HepG2 (cell line): ENCODE measurements around the gene MTMR1. TPM values are rescaled to one million over a fixed set of nuclear protein-coding genes. Genes with fewer than 3 reads are reported as not detected.

Experiments used
- NFE2 ChIP-seq: sonication (generic); formaldehyde crosslinking; IDR thresholded peaks from 2 replicates; pipeline ENCODE4 v1.4.0; 2020; ENCODE audit warnings: missing genetic modification reagents
- SIX1 ChIP-seq: sonication (generic); formaldehyde crosslinking; IDR thresholded peaks from 2 replicates; pipeline ENCODE4 v1.4.0; 2020; ENCODE audit warnings: missing genetic modification reagents, borderline replicate concordance
- ZNF333 ChIP-seq: sonication (generic); formaldehyde crosslinking; IDR thresholded peaks from 2 replicates; pipeline ENCODE4 v1.4.0; 2020; ENCODE audit warnings: mild to moderate bottlenecking, missing genetic modification reagents, borderline replicate concordance
- ZNF432 ChIP-seq: sonication (generic); formaldehyde crosslinking; IDR thresholded peaks from 2 replicates; pipeline ENCODE4 v1.5.0; 2020; ENCODE audit warnings: missing genetic modification reagents, mild to moderate bottlenecking, borderline replicate concordance
- polyA plus RNA-seq, 8 experiments: library from polyadenylated mRNA; depleted of rRNA in 3 of 8; stranded (reverse) in 7 of 8; unstranded in 1 of 8; fragments of >200 nt; fragmentation: Illumina TruSeq in 4 of 8; extraction: Trizol in 4 of 8; gene quantifications; 2 replicates each; pipeline versions ENCODE4 v1.2.1 to v1.2.3, GENCODE V29; 2011 to 2016; ENCODE audit warnings: low read depth in 4 of 8, missing spikeins in 1 of 8, mixed read lengths in 1 of 8; ENCODE audit not compliant: insufficient read depth in 1 of 8
- total RNA-seq, 5 experiments: library from RNA; depleted of rRNA; stranded (reverse); fragments of >200 nt; fragmentation: Illumina TruSeq; extraction: Trizol; gene quantifications; 2 replicates each; pipeline ENCODE4 v1.2.3, GENCODE V29; 2016; ENCODE audit warnings: low read depth in 1 of 5
- TF ChIP-seq, protein P1 (sequence below): sonication (generic); formaldehyde crosslinking; IDR thresholded peaks from one replicate; pipeline ENCODE4 v1.5.1; 2020; ENCODE audit warnings: mild to moderate bottlenecking, missing genetic modification reagents; ENCODE audit errors: not compliant biosample characterization
- TF ChIP-seq, protein P2 (sequence below), 2 experiments: fragments of 450-650 bp in 1 of 2; sonication (generic) in 1 of 2; formaldehyde crosslinking in 1 of 2; IDR thresholded peaks; 2 replicates each; pipeline versions ENCODE4 v1.6.1 to v1.8.0; 2016 to 2022; ENCODE audit warnings: antibody characterized with exemption in 1 of 2, mild to moderate bottlenecking in 1 of 2, missing genetic modification reagents in 1 of 2
- TF ChIP-seq, protein P3 (sequence below): IDR thresholded peaks from 2 replicates; pipeline ENCODE4 v1.6.1; 2016; ENCODE audit warnings: mild to moderate bottlenecking

The MTMR1 gene
- total and polyA plus RNA-seq, 2 of the 13 experiments (the other 11 are each of a cell fraction or from before 2014, with no cell fraction given) = 8.9 to 11.1 TPM

DNA sequence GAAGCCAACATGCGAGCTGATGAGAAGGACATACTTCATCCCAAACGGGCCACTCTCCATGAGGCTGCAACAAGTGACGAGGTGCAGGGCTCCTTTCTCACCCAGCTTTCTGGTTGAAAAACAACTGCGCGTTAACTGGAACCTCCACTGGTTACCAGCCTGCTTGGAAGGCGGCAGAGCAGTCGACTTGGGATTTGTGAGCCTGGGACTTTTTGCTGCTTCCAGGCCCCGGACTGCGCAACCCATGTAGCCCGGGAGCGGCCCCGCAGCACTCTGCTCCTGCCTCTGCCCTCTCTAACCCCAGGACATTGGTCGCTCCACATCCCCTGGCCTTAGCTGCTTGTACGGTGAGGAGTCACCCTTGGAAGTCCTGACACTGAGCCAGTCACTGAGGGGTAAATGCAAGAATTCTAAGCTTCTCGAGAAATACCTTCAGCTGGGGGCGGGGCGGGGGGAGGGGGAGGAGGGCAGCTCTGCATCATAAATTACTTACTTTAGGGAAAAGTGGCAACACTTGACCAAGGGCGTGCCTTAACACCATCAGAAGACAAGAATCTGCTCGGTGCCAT lies 72.7 kb downstream of the MTMR1 start (continued):
- TF ChIP-seq, protein P1, sequence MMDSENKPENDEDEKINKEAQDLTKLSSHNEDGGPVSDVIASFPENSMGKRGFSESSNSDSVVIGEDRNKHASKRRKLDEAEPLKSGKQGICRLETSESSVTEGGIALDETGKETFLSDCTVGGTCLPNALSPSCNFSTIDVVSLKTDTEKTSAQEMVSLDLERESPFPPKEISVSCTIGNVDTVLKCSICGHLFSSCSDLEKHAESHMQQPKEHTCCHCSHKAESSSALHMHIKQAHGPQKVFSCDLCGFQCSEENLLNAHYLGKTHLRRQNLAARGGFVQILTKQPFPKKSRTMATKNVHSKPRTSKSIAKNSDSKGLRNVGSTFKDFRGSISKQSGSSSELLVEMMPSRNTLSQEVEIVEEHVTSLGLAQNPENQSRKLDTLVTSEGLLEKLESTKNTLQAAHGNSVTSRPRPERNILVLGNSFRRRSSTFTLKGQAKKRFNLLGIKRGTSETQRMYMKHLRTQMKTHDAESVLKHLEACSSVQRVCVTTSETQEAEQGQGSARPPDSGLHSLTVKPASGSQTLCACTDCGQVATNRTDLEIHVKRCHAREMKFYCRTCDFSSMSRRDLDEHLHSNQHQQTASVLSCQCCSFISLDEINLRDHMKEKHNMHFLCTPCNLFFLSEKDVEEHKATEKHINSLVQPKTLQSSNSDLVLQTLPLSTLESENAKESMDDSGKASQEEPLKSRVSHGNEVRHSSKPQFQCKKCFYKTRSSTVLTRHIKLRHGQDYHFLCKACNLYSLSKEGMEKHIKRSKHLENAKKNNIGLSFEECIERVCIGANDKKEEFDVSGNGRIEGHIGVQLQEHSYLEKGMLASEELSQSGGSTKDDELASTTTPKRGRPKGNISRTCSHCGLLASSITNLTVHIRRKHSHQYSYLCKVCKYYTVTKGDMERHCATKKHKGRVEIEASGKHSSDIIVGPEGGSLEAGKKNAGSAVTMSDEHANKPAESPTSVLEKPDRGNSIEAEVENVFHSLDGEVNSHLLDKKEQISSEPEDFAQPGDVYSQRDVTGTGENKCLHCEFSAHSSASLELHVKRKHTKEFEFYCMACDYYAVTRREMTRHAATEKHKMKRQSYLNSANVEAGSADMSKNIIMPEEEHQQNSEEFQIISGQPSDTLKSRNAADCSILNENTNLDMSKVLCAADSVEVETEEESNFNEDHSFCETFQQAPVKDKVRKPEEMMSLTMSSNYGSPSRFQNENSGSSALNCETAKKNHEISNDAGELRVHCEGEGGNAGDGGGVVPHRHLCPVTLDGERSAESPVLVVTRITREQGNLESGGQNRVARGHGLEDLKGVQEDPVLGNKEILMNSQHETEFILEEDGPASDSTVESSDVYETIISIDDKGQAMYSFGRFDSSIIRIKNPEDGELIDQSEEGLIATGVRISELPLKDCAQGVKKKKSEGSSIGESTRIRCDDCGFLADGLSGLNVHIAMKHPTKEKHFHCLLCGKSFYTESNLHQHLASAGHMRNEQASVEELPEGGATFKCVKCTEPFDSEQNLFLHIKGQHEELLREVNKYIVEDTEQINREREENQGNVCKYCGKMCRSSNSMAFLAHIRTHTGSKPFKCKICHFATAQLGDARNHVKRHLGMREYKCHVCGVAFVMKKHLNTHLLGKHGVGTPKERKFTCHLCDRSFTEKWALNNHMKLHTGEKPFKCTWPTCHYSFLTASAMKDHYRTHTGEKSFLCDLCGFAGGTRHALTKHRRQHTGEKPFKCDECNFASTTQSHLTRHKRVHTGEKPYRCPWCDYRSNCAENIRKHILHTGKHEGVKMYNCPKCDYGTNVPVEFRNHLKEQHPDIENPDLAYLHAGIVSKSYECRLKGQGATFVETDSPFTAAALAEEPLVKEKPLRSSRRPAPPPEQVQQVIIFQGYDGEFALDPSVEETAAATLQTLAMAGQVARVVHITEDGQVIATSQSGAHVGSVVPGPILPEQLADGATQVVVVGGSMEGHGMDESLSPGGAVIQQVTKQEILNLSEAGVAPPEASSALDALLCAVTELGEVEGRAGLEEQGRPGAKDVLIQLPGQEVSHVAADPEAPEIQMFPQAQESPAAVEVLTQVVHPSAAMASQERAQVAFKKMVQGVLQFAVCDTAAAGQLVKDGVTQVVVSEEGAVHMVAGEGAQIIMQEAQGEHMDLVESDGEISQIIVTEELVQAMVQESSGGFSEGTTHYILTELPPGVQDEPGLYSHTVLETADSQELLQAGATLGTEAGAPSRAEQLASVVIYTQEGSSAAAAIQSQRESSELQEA (CRISPR knock-in tag) = no peak
- TF ChIP-seq NFE2 (CRISPR knock-in tag) (no peak), SIX1 (CRISPR knock-in tag) (no peak), ZNF333 (CRISPR knock-in tag) (no peak), ZNF432 (CRISPR knock-in tag) (no peak)
- TF ChIP-seq, protein P2, sequence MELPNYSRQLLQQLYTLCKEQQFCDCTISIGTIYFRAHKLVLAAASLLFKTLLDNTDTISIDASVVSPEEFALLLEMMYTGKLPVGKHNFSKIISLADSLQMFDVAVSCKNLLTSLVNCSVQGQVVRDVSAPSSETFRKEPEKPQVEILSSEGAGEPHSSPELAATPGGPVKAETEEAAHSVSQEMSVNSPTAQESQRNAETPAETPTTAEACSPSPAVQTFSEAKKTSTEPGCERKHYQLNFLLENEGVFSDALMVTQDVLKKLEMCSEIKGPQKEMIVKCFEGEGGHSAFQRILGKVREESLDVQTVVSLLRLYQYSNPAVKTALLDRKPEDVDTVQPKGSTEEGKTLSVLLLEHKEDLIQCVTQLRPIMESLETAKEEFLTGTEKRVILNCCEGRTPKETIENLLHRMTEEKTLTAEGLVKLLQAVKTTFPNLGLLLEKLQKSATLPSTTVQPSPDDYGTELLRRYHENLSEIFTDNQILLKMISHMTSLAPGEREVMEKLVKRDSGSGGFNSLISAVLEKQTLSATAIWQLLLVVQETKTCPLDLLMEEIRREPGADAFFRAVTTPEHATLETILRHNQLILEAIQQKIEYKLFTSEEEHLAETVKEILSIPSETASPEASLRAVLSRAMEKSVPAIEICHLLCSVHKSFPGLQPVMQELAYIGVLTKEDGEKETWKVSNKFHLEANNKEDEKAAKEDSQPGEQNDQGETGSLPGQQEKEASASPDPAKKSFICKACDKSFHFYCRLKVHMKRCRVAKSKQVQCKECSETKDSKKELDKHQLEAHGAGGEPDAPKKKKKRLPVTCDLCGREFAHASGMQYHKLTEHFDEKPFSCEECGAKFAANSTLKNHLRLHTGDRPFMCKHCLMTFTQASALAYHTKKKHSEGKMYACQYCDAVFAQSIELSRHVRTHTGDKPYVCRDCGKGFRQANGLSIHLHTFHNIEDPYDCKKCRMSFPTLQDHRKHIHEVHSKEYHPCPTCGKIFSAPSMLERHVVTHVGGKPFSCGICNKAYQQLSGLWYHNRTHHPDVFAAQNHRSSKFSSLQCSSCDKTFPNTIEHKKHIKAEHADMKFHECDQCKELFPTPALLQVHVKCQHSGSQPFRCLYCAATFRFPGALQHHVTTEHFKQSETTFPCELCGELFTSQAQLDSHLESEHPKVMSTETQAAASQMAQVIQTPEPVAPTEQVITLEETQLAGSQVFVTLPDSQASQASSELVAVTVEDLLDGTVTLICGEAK (IDR thresholded peaks at IDR 0.05) = no peak
- TF ChIP-seq, protein P2 (CRISPR knock-in tag; IDR thresholded peaks at IDR 0.05) = no peak
- TF ChIP-seq, protein P3, sequence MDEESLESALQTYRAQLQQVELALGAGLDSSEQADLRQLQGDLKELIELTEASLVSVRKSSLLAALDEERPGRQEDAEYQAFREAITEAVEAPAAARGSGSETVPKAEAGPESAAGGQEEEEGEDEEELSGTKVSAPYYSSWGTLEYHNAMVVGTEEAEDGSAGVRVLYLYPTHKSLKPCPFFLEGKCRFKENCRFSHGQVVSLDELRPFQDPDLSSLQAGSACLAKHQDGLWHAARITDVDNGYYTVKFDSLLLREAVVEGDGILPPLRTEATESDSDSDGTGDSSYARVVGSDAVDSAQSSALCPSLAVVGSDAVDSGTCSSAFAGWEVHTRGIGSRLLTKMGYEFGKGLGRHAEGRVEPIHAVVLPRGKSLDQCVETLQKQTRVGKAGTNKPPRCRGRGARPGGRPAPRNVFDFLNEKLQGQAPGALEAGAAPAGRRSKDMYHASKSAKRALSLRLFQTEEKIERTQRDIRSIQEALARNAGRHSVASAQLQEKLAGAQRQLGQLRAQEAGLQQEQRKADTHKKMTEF (CRISPR knock-in tag) = no peak
